NCI-H748 treated with DMSO at 0.1 percent for 48 hours (cell line): ENCODE results near the gene HMGCS2.

ENCODE experiments used
- DNase-seq: peaks from one replicate; lab custom pipeline; 2025; lab: John Stamatoyannopoulos, UW

Gene HMGCS2

DNA sequence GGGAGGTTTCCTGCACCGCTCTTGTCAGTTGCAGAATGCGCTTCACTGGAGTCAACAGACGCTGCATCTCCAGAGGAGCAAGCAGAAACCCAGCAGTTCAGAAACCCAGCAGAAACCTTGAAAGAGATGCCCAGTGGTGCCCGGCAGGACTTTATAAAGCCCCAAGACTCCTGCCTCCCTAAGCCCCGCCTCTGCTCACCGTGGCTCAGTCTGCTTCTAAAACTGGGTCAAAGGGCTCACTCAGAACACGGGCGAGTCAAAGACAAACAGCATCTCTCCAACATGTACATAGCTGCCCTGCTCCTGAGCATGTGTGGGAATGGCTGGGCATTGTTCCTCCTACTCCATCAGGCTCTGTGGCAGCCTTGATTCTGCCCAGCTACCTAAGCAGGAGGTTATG is at the start of gene HMGCS2:
TSS of gene HMGCS2 (minus strand) at position 128 of the 400 bp plus-strand sequence. CDS start at position 67, 61 bp downstream.
- DNase-seq: no peak

DNA sequence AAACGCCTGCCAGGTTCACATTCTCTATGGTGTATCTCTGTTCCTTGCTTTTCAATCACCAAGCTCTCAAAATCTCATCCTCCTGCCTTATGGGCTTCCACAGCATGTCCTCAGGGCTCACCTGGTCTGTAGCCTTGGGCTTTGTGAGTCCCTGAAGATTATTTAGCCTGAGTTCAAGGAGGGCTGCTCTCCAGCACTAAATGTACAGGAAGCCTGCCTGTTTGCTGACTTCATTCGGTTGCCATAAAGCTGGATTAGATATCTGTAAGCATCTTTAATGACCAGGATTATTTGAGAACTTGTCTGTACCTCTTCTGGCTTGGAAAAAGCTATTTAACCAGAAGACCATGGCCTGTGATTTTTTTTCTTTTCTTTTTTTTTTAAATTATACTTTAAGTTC is 49.5 kb upstream of the HMGCS2 start:
- DNase-seq: no peak

DNA sequence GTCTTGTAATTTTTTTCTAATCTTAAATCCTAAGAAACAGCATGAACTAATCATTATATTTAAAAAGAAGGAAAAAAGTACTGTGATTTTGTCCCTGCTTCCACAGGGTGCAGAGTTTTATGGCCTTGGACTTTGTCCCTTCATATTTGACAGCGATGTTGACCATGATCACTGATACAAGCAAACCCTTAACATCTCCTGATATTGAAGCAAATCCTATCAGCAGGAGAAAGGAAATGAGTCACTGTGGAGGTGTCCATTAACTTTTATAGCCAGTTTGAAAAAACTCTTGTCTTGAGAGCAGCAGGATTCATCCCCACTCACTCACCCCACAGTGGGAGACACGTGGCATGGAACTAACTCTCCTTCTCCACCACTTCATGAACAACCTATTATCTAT is 47.7 kb upstream of the HMGCS2 start:
- DNase-seq: no peak

DNA sequence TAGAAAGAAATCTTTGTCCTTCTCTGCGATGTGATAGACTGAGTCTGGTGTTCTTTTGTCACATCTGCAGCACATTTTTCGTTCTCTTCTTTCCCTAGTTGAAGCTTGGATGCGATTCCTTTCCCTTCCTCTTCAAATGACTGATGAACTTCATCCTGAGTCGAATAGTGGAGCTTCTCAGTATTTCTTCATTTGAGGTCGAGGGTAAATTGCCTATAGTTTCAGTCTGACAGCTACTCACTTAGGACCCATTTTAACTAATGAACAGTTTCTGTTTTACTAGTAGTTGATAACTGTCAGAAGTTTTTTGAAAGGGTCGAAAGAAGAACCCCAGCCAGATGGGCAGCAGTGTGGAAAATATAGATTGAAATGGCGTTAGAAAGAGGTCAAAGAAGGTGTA is 47.2 kb upstream of the HMGCS2 start:
- DNase-seq: no peak

DNA sequence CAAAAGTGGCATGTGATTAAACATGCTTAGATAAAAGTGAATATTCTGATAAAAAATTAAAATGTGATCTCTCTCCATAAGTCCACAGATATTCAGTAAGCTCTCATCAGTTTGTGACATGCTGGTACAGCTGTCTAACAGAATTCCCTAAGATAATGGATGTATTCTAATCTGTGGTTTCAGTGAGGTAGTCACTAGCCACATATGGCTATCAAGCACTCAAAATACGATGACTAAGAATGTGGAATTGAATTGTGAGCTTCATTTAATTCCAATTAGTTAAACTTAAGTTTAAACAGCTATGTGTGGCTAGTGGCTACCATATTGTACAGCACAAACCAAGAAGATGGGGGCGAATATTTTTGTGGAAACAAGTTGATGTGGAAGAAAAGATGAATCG is 46.7 kb upstream of the HMGCS2 start:
- no peak for DNase-seq

DNA sequence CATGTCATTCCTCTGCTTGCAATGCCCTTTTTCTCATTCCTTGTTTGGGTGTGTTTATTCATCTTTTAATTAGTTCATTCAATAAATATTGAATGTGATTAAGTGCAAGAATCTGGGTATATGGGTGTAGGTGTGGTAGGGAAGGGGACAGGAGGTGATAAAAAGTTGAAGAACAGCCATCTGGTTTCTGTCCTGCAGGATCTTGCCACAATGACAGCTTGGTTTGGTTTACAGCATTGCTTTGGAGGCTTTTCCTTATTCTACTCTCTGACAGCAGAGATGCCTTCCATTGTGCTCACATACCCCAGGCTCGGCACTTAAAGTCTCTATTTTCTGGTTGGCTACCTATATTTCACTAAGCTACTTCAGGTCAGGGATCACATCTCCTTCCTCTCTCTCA is 45.6 kb upstream of the HMGCS2 start:
- DNase-seq: no peak

DNA sequence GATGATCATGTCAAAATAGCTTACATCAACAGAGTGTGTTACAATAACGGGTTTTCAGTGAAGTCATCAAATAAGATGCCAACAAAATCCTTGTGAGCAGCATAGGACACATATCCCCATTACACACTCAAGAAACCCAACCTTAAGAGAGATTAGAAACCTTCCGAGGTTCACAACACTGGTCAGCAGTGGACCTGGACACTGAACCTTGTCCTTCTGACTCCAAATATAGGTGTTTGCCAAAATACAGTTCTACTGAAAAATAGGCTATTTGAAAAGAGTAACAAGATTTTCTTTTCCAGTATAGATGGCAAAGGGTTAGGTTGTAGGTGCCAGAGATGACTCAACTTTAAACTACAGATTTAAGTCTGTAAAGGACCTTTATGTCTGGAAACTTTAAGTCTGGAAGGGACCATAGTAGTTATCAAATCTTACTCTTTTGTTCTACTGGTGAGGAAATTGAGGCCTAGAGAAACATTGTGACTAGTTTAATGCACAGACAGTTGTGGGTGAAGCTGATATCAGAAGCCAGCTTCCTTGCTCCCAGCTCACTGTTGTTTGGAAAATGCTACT is 43.4 kb upstream of the HMGCS2 start:
- no peak for DNase-seq

DNA sequence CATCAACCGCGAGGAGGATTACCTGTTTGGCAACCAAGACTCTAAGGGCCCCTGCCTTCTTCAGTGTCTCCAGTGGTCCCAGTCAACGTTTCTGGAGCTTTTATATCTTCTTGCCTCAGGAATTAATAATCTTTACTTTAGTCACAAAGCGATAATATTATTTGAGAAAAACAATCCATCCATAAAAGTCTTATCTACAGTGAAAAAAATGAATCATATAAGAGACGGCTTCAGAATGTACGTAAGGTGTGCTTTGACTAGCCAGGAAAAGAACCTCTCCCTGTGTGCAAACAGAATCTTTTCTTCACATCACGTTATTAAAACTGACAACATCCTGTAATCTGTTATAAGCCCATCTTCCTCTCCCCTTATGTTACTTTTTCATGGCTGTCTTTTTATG is 42.7 kb upstream of the HMGCS2 start, which contains the start of gene REG4:
TSS of gene REG4 (minus strand) at position 74 of the 400 bp plus-strand sequence. CDS start 2,691 bp downstream, outside the sequence.
- DNase-seq: no peak

DNA sequence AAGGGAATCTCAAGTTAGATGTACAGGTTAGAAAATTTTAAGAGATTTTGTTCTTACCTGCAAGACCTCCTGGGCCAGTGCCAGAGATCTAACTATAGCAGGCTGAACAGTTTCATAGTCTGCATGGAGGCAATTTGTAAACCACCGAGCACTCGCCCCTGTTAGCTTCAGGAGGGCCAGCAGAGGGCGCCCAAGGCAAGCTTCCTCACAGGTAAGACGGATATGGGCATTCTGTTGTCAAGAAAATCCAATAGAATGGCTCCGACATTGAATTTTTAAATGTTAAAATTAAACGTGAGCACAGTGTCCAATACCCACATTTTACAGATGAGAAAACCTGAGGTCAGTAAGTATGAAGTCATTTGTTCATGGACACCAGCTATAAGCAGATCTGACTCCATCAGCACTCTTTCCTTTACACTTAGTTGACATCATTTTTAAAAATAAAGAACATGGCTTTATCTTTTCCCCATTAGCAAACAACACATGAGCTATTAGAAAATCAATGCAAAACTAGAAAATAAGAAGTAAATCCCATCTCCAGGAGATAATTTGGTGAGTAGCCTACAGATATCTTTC is 40.4 kb upstream of the HMGCS2 start:
- peak; percentile 67 for DNase-seq

DNA sequence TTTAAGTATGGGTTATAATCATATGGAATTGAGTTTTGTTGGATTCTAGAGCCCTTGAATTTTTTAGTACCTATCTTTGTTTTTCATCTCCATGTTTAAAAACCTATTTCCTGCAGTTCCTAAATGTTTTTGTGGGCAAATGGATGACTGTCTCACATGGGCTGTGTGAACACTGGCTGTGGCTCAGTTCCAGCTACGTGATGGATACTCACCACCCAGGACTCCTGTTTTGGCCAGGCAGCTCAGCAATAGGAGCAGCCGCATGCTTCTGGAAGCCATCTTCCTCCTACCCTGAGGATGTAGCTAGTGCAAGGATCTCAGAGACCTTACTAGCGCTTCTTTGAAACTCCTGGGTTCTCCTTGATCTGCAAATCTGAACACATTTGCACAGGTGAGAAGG is 39.8 kb upstream of the HMGCS2 start:
- no peak for DNase-seq

DNA sequence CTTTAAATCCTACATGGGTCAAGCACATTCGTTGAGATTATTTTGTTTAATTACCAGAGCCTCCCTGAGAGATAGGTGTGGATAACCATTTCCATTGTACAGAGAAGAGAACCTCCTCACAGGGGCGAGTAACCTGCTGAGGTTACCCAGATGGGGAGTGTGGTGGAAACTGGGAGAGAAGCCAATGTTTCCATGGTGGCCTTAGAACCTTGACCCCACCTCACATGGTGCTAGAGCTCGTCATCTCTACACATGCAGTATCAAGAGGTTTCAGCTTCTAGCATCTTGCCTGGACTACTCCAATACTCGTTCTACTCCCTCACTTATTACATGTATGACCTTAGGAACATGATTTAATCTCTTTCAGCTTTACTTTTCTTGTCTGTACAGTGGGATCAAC is 37.8 kb upstream of the HMGCS2 start:
- no peak for DNase-seq

DNA sequence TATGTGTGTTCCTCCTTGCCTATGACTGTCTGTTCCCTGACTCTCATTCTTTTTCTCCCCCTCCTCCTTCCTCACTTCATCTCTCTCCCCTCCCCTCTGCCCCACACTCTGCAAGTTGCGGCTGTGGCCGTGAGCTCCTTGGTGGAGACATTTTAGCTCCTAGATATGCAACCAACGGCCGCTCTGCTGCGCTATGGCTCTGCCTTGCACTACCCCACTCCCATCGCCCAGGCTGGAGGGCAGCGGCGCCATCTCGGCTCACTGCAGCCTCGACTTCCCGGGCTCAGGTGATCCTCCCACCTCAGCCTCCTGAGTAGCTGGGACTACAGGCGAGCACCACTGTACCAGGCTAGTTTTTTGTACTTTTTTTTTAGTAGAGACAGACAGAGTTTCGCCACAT is 37.0 kb upstream of the HMGCS2 start:
- DNase-seq: no peak

DNA sequence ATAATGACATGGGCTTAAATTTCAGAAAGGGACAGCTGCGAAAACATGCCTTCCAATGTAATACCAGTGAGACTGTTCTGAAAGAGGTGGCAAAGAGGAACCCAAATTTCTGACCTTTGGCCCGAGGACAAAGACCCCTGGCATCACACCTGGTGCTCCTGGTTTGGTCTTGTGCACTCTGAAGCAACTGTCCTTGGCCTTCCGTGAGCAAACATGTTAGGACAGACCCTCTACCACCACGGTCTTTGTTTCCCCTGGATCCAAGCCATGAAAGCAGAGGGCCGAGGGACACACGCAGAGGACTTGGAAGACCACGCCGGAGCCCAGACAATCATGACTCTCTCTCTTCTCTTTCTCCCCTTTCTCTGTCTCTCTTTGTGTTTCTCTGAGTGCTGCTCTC is 36.5 kb upstream of the HMGCS2 start:
- DNase-seq: no peak

DNA sequence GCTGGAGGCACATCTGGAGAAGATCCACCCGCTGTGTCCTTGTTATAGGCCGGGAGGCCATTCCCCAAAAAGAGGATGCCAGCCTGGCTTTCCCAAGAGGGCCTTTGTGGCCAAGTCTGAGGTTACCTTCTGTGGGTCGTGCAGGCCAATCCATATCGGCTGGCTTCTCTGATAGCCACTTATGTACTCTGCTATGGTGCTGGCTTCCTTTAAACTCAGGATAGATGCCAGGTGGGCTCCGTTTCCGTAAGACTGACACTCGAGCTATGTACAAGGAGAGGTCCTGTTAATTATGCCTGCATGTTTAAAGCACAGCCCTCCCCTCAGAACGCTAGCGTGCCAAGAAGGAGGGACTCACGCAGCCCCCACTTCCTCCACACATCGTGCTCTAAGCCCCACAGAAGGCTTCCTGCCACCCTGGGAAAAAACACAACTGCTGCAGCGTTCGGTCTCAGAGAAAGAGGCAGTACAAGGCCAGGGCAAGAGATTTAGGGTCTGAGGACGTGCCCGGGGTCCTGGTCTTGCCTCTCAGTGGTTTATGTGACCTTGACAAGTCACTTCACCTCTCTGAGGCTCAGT is 31.0 kb upstream of the HMGCS2 start:
- DNase-seq: no peak

DNA sequence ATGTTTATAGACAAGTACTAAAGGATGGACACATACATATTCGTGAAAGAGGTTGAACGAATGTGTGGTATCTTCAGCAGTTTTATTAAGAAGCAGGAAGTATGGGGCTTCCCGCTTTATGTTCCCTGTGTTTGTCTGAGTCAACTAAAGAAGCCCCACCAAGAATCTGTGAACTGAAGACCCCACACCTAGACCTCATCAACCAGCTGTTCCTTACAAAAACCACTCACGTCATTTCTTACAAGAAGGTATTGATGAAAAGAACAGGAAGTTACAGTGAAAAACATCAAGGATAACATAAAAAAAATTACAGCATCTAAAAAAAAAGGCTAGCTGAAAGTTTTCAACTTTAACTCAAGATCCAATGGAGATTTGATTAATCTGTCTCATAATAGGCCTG is 30.3 kb upstream of the HMGCS2 start:
- no peak for DNase-seq

DNA sequence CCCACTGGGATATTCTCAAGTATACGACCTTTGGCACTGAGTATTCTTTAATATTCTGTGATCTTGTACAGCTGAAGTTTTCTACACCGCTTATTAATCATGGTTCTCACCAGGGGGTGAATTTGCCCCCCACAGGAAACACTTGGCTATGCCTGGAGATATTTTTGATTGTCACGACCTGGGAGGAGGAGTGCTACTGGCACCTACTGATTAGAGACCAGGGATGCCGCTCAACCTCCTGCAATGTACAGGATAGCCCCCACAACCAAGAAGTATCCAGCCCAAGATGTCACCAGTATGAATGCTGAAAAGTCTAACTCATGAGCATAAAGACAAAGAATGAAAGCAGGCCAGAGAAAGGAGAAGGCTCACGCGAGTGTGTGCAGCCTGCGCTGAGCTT is 28.9 kb upstream of the HMGCS2 start:
- DNase-seq: no peak

DNA sequence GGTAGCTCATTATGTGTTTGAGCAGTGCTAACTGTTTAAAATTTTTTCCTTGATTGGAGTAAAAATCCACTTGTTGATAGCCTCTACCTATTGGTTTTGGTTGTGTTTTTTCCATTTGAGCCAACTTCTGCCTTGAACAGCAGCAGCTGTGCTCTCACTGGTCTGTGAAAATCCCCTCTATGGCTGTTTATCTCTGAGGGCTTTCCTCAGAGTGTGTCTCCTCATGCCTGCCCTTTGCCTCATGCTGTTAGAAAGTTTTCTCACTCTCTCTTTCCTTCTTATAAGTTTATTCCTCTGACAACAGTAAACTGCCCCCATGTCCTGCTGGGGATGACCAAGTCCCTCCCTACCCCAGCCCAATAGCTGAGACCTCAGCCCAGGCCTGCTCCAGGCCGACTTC is 28.5 kb upstream of the HMGCS2 start:
- no peak for DNase-seq

DNA sequence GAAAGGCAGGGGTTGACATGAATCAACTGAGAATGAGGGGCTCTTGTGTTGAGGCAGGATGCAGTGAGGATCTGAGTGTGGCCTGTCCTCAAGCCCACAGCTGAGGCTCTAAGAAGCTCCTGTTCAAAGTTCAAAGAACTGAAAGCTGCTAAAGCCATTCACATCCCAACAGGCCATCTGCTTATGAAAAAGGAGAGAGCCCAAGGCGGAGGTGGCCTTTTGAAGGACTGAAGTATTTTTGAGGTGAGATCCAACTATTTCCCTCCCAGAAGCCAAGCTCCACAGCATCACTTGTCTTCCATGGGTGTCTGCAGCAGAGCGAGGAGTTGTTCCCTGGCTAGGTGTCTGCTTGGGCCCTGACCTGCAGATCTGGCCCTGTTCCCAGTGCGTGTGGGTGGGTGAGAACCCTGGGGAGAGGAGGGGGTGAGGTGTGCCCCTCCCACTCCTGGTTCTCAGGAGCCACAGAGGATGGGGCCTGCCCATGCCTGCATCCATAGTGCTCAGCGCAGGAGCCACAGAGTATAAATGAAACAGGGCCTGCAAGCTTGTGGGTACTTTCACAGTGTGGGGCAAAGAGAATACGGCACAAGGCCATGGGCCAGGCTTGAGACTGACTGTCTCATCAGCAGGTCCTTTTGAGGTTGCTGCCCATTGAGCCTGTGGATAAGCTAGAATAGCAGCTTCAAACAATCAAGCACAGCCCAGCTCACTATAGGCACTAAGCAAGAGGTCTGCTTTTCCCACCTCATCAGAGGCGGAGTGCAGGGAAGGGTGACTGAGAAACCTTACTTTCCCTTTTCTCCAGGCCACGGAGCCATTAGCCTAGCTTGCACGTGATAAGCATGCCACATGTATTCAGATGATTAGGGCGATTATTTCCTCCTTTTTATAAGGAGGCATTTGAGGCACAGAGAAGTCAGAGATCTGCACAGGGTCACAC is 26.8 kb upstream of the HMGCS2 start:
- no peak for DNase-seq

DNA sequence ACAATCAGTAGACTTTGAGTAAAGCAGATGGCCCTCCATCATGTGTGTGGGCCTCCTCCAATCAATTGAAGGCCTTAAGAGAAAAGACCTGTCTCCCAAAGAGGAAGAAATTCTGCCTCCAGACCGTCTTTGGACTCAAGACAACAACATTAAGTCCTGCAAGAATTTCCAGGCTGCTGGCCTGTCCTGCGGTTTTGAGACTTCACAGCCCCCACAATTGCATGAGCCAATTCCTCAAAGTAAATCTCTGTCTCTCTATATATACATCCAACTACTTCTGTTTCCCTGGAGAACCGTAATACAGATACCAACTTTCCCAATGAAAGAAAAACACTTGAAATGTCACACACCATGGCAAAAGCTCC is 26.2 kb upstream of the HMGCS2 start:
- no peak for DNase-seq

DNA sequence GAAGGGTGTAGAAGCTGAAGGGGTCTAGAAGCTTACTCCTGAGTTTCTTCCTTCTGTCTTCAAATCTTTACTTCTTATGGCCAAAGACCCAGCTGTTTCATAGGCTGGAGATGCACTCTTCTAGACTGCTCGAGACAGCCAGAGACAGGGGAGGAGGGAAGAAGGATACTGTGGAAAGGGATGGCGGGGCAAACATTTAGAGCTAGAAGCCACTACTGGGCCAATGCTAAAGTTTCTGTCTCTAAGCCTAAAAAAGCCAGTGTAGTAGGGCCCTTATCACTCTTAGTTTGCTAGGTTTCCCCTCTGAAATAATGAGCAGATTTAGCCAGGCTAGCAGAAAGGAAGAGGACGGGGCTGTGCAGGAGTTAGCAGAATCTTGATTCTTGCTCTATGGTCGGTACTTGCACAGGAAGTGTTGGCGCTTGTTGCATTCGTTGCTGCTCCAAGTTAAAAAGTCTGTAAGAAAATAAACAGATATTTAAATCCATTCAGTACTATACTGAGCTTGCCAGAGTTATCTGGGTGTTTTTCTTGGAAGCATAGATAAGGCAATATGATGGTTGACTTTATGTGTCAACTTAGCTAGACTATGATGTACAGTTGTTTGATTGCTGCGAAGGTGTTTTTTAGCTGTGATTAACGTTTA is 25.6 kb upstream of the HMGCS2 start:
- DNase-seq: no peak

DNA sequence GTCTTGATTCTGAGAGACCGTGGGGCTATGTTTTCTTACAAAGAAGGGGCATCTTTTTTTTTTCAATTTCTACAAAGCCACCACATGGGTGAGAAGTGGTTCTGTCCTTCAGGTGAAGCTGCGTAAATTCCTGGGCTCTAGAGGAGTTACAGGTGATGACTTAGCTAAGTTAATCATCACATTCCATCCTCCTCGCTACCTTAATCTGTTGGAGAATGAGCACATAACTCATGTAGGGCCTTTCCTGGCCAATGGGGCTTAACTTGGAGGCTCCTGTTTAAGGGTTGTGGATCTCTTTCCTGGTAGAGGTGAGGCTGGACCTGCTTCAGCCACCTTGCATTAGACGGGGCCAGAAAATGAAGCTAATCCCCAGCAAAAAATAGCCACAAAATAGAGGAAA is 22.7 kb upstream of the HMGCS2 start:
- DNase-seq: no peak

DNA sequence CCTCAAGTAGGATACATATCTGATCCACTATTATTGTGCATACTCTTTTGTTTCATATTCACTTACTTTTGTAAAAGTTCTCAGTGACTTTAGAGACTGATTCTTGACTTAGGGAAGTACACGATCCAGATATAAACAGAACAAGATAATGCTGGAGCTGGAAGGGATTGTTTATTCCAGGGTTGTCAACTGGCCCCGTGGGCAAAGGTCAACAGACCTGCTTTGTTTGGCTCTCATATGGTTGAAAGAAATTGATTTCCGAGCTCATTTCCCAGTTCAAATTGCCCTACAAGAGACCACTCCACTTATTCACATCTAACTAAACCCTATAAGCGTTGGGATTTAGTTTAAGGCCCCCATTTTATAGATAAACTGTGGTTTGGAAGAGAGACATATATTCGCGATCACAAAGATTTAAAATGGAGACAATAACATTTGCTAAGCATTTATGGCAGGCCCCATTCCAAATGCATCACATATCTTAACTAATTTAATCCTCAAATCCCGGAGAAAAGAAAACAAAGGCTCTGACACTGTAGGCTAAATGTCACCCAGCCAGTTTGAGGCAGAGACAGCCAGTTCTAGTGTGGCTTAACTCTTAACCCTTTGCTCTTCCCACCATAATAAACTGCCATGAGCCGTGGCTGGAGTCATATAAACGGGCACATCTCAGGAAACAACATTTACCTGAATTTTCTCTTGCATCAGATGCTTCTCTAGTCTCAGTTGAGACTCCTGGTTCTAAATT is 21.9 kb upstream of the HMGCS2 start:
- DNase-seq: no peak
